HG03039 (cell line): ENCODE measurements around the gene PRKRIP1.
"Not testable (repeated sequence)": the region's sequence is repeated elsewhere in the genome, so short reads cannot be mapped to it uniquely, and the experiment has no call there.

Experiments used
- ATAC-seq: cut with Tn5 transposase; IDR thresholded peaks from one replicate; pipeline ENCODE4 v1.9.1; 2021; ENCODE audit warnings: mild to moderate bottlenecking, moderate library complexity; ENCODE audit not compliant: unreplicated experiment

Gene PRKRIP1

GRCh38 chr7:102395873-102396709 is at the start of gene PRKRIP1:
Gene PRKRIP1 (plus strand): TSS chr7:102396363. CDS start chr7:102396412, 49 bp downstream.
- ATAC-seq, result peak; percentile 93

GRCh38 chr7:102346983-102347382 is 49.2 kb upstream of the PRKRIP1 start:
- not testable (repeated sequence) for ATAC-seq

- not testable (repeated sequence) for ATAC-seq
These were observed 39.8 kb upstream of the PRKRIP1 start, which contains the start of gene SPDYE6 for GRCh38 chr7:102356344-102356743. Gene SPDYE6 (minus strand): TSS chr7:102356444. CDS start chr7:102356023, 421 bp downstream.

DNA sequence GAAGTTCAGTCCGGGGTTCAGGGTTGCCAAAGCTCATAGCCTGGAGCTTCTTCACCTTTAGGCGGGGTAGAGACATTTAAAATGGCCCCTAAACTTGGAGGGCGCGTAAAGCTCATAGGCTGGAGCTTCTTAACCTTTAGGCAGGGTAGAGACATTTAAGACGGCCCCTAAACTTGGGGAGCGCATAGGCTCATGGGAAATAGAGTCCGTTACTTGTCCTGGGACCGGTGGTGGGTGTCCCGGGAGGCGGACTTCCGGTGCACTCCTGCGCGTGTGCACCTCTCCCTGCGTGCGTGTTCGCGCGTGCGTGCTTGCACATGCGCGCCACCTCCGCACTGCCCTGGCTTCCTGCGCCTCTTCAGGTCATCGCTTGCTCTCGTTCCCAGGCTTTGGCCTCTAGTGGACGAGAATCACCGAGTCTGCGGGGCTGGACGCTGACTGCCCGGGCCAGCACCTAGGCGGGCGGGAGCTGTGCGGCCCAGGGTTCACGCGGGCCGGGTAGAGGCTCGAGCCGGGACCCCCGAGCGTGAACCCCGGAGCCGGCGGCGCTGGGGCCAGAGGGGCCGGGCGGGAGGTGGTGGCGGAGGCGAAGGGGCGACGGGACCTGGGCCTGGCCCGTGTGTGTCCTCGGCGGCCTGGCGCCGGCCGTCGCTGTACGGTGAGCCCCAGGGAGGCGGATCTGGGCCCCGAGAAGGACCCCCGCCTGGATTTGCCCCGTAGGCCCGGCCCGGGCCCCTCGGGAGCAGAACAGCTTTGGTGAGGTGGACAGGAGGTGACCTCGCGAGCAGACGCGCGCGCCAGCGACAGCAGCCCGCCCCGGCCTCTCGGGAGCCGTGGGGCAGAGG is 32.4 kb upstream of the PRKRIP1 start:
- ATAC-seq, result peak; percentile 97

DNA sequence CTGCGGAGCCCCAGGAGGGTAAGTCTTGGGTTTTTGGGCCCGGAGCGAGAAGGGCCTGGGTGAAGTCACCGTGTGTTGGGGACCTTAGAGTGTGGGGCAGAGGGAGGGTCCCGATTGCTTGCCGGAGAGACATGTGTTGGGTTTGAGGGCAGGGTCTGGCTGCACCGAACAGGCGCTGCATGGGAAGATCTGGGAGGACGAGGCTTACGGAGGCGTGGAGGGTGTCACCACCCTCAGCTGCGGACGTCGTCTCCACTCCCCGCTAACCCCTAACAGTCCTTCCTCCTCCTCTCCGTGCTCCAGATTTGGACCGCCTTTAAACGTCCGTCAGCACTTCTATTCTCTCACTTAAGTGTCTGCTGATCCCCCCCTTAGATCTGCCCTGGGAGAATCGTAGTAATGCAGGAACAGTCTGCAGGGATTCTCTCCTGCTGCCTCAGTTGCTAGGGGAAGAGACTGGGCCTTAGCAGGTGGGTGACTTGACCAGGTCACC is 31.7 kb upstream of the PRKRIP1 start:
- ATAC-seq, result not testable (repeated sequence)

DNA sequence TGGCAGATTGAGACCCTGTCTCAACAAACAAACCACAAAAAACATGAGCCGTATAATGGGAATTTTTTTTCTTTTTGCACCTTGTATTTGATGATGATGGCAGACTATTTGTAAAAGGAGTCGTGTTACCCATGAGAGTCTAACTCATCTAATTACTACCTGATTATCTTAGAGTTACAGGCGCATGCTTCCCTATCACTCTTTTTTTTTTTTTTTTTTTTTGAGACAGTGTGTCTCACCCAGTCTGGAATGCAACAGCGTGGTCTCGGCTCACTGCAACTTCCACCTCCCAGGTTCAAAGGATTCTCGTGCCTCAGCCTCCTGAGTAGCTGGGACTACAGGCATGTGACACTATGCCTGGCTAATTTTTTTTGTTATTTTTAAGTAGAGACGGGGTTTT is 30.8 kb upstream of the PRKRIP1 start:
- not testable (repeated sequence) for ATAC-seq

- not testable (repeated sequence) for ATAC-seq
These were observed 26.1 kb upstream of the PRKRIP1 start for GRCh38 chr7:102370038-102370437.

DNA sequence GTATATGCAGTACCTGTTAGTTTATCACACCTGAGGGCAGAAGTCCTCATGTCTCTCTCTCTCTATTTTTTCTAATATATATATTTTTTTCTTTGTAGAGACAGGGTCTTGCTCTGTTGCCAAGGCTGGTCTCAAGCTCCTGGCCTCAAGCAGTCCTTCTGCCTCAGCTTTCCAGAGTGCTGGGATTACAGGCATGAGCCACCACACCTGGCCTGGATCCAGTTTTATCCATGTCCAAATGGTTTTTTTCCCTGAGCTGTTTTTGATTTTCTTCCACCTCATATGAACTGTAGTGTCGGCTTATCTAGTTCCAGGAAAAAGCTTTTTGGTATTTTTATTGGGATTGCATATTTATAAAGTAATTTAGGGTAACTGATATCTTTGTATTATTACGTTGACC is 23.4 kb upstream of the PRKRIP1 start:
- ATAC-seq, result not testable (repeated sequence)

GRCh38 chr7:102376964-102377466 is 19.1 kb upstream of the PRKRIP1 start:
- no peak for ATAC-seq

DNA sequence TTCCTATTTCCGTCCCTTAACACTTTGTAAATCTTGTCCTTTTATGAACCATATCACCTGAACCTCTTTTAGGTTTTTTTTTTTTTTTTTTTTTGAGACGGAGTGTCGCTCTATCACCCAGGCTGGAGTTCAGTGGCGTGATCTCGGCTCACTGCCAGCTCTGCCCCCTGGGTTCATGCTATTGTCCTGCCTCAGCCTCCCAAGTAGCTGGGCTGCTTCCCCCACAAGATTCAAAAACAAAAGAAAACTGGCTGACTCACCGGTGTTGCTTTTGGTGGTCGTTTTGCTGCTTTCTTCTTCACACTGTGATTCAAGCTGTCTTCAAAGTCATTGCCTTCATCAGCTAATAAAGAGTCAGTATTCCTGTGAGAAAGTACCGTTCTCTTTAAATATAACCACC is 15.3 kb upstream of the PRKRIP1 start:
- not testable (repeated sequence) for ATAC-seq

DNA sequence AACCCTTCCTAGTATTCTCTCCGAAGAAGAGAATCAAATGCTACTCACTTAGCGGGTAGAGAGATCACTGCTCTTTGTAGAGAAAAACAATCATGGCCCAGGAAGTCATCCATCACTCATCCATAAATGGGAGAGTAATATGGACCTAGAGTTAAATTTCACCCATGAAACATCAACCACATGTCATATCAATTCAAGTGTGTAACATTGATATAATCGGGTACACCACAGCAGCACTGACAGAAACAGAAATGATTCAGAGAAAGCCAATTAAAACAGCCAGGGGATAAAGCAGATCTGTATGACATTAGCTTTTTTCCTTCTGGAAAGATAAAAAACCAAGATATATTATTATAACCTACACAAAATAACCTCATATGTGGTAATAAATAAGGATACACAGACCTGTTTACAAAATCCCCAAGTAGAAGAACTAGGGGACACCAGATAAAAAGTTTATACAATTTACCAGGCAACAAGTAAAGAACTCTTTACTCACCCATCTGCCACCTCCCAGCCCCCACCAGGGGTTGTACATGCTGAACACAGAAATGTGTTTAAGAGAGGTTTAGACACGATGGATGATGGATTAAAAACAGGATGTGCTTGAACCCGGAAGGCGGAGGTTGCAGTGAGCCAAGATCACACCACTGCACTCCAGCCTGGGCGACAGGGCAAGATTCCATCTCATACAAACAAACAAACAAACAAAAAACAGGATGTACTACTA is 14.3 kb upstream of the PRKRIP1 start:
- ATAC-seq, result not testable (repeated sequence)

- ATAC-seq, result no peak
These were observed 9.1 kb upstream of the PRKRIP1 start for GRCh38 chr7:102387064-102387463.

- no peak for ATAC-seq
These were observed 6.4 kb upstream of the PRKRIP1 start for GRCh38 chr7:102389810-102390209.

DNA sequence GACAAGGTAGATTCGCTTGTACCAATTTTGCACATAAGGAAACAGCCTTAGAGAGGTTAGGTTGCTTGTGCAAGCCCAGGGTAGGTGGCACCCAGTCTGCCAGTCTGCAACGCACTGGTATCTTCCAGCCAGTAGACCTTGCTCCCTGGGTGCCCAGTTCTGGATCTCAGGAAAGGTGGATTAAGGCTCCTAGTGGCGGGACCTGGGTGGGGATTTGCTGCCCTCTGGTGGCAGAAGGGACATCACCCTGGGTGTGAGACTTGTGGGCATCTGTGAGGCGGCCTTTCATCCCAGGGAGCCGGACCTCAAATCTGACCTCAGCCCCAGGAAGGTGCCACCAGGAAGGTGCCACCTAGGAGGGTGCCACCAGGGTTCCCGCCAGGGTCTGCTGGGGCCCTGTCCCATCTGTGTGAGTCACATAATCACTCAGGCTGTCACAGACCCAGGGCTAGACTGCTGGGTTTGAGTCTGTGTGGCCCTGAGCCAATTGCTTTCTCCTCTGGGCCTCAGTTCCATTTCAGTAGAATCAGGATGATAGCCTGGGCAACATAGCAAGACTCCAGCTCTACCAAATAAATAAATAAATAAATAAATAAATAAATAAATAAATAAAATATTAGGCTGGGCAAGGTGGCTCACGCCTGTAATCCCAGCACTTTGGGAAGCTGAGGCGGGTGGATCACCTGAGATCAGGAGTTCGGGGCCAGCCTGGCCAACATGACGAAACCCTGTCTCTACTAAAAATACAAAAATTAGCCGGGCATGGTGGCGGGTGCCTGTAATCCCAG is 5.3 kb upstream of the PRKRIP1 start:
- ATAC-seq, result no peak

DNA sequence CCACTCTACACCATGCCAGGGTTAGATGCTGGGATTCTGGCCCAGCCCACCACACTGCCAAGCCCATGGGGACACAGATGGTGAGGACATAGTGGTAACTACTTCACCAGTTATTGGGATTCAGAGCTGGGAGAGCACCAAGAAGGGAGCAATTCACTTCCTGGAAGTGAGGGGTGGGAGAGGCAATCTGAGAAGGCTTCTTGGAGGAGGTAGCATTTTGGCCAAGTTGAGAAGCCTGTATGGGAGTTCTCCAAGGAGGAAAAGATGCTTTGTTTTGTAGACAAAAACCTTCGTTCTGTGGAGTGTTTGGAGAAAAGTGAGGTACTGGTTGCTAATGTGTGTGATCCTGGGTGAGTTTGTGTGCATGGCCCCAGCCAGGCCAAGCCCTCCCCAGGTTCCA is 3.8 kb upstream of the PRKRIP1 start:
- ATAC-seq, result no peak

GRCh38 chr7:102393467-102393866 is 2.7 kb upstream of the PRKRIP1 start:
- no peak for ATAC-seq

DNA sequence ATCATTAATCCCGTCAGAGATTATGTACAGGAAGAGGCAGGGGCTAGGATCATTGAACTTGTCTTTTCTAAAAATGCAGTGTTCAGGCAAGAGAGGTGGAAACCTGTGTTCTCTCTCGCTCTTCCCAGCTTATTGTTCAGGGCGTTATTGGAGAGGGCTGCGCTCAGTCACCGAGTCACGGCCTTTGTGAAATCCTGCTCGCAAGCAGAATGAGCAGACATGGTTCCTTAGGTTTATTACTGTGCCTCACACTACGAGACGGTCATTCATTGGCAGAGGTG is 631 bp upstream of the PRKRIP1 start:
- no peak for ATAC-seq

- ATAC-seq, result no peak
These were observed 502 bp downstream of the PRKRIP1 start for GRCh38 chr7:102396710-102397019.

GRCh38 chr7:102398543-102398942 is 2.4 kb downstream of the PRKRIP1 start:
- no peak for ATAC-seq

- ATAC-seq, result no peak
These were observed 4.2 kb downstream of the PRKRIP1 start for GRCh38 chr7:102400360-102400759.
